Activated T-cell treated with anti-CD3 and anti-CD28 coated beads, Interleukin-2, amount 50 U/mL, for 72 hours (primary cell): ENCODE results near the gene CRIM1. TPM values are rescaled to one million over a fixed set of nuclear protein-coding genes. Genes with fewer than 3 reads are reported as not detected.

Experiments used
- ATAC-seq, 2 donors: fragments of 150-1000 bp; cut with Tn5 transposase; replicated peaks in 1 of 2; 2 replicates each; pipeline ENCODE4 v1.10.0; 2021; ENCODE audit warnings: moderate library complexity in 2 of 2, mild to moderate bottlenecking in 1 of 2
- DNase-seq, 2 donors: peaks; one replicate each; pipeline ENCODE4 v3.0.0; 2021 to 2022; ENCODE audit warnings: mixed read lengths in 1 of 2
- H3K27ac Mint-ChIP-seq: one replicate; pipeline ENCODE4 v1.8.0; 2022; ENCODE audit warnings: mild to moderate bottlenecking, moderate library complexity, mixed read lengths
- H3K27me3 Mint-ChIP-seq: one replicate; pipeline ENCODE4 v1.8.0; 2022; ENCODE audit warnings: low read depth, mixed read lengths
- H3K36me3 Mint-ChIP-seq, 2 donors: one replicate each; pipeline ENCODE4 v1.8.0; 2022; ENCODE audit warnings: mixed read lengths in 2 of 2, mild to moderate bottlenecking in 1 of 2; ENCODE audit not compliant: insufficient read depth in 2 of 2
- H3K4me1 Mint-ChIP-seq: one replicate; pipeline ENCODE4 v1.8.0; 2022; ENCODE audit warnings: low read depth, mixed read lengths
- H3K4me3 Mint-ChIP-seq, 2 donors: one replicate each; pipeline ENCODE4 v1.8.0; 2022; ENCODE audit warnings: mild to moderate bottlenecking in 2 of 2, mixed read lengths in 2 of 2, moderate library complexity in 2 of 2
- H3K9me3 Mint-ChIP-seq, 2 donors: one replicate each; pipeline ENCODE4 v1.8.0; 2022; ENCODE audit warnings: mixed read lengths in 2 of 2
- total RNA-seq, 2 donors: library from RNA; stranded (reverse); gene quantifications; one replicate each; pipeline ENCODE4 v1.2.3, GENCODE V29; 2022

CRIM1 gene
- total RNA-seq, 2 donors from 2014 or later, result 2.6 to 3.3 TPM

GRCh38 chr2:36556842-36557241, 201.3 kb downstream of the CRIM1 start:
- Mint-ChIP-seq H3K36me3 (peaks cover 2 to 16% of the 10 kb centered on the region in 2 donors), H3K9me3 (no peaks in the 10 kb centered on the region), H3K4me3 (no peak overlapping the region), H3K4me1 (peaks cover 5% of the 10 kb centered on the region), H3K27me3 (no peaks in the 10 kb centered on the region), H3K27ac (no peak overlapping the region)
- DNase-seq (no peak), ATAC-seq (no peak)

- Mint-ChIP-seq H3K36me3 (peaks cover 2 to 13% of the 10 kb centered on the region in 2 donors), H3K27ac (no peak overlapping the region)
Measured at GRCh38 chr2:36559221-36559942, 203.8 kb downstream of the CRIM1 start.

GRCh38 chr2:36560726-36561125, 205.1 kb downstream of the CRIM1 start:
- DNase-seq (no peak), ATAC-seq (no peak)
- H3K9me3 Mint-ChIP-seq, result no peaks in the 10 kb centered on the region
- H3K27me3 Mint-ChIP-seq, result no peaks in the 10 kb centered on the region
- H3K27ac Mint-ChIP-seq, result no peak overlapping the region
- H3K4me3 Mint-ChIP-seq, result no peak overlapping the region
- H3K36me3 Mint-ChIP-seq, result peaks cover 2 to 7% of the 10 kb centered on the region in 2 donors
- H3K4me1 Mint-ChIP-seq, result peaks cover 12% of the 10 kb centered on the region

More at GRCh38 chr2:36559221-36559942, 203.8 kb downstream of the CRIM1 start:
- ATAC-seq (no peak), DNase-seq (no peak)
- Mint-ChIP-seq H3K4me1 (peaks cover 12% of the 10 kb centered on the region), H3K9me3 (no peaks in the 10 kb centered on the region), H3K27me3 (no peaks in the 10 kb centered on the region), H3K4me3 (no peak overlapping the region)

- H3K4me3 Mint-ChIP-seq, result no peak overlapping the region
- no peaks in the 10 kb centered on the region for H3K9me3 Mint-ChIP-seq
- H3K4me1 Mint-ChIP-seq, result peaks cover 12% of the 10 kb centered on the region
- peaks cover 2 to 9% of the 10 kb centered on the region in 2 donors for H3K36me3 Mint-ChIP-seq
- ATAC-seq (no peak), DNase-seq (no peak)
- H3K27me3 Mint-ChIP-seq, result no peaks in the 10 kb centered on the region
- H3K27ac Mint-ChIP-seq, result no peak overlapping the region
Measured at GRCh38 chr2:36561237-36561944, 205.8 kb downstream of the CRIM1 start.

GRCh38 chr2:36562240-36562639, 206.7 kb downstream of the CRIM1 start:
- peaks cover 12% of the 10 kb centered on the region for H3K4me1 Mint-ChIP-seq
- no peak overlapping the region for H3K4me3 Mint-ChIP-seq
- no peaks in the 10 kb centered on the region for H3K27me3 Mint-ChIP-seq
- ATAC-seq, result no peak
- H3K9me3 Mint-ChIP-seq, result no peaks in the 10 kb centered on the region
- H3K36me3 Mint-ChIP-seq, result peaks cover 2 to 9% of the 10 kb centered on the region in 2 donors
- DNase-seq, result no peak
- no peak overlapping the region for H3K27ac Mint-ChIP-seq

- ATAC-seq (no peak), DNase-seq (no peak)
- Mint-ChIP-seq H3K4me1 (peaks cover 12% of the 10 kb centered on the region), H3K9me3 (no peaks in the 10 kb centered on the region), H3K4me3 (no peak overlapping the region), H3K36me3 (peaks cover 2 to 9% of the 10 kb centered on the region in 2 donors), H3K27me3 (no peaks in the 10 kb centered on the region), H3K27ac (no peak overlapping the region)
Measured at GRCh38 chr2:36562973-36563532, 207.5 kb downstream of the CRIM1 start.

- peaks cover 12% of the 10 kb centered on the region for H3K4me1 Mint-ChIP-seq
- H3K27ac Mint-ChIP-seq, result no peak overlapping the region
- H3K9me3 Mint-ChIP-seq, result no peaks in the 10 kb centered on the region
- ATAC-seq (no peak), DNase-seq (no peak)
- no peaks in the 10 kb centered on the region for H3K27me3 Mint-ChIP-seq
- peaks cover 2 to 9% of the 10 kb centered on the region in 2 donors for H3K36me3 Mint-ChIP-seq
- H3K4me3 Mint-ChIP-seq, result no peak overlapping the region
Measured at GRCh38 chr2:36564377-36564930, 208.9 kb downstream of the CRIM1 start.

- Mint-ChIP-seq H3K27ac (peak overlapping the region; percentile 36), H3K27me3 (no peaks in the 10 kb centered on the region), H3K36me3 (peaks cover 2 to 4% of the 10 kb centered on the region in 2 donors), H3K4me1 (peaks cover 12% of the 10 kb centered on the region), H3K4me3 (no peak overlapping the region), H3K9me3 (no peaks in the 10 kb centered on the region)
- DNase-seq, result no peak
- ATAC-seq, result no peak
Measured at GRCh38 chr2:36565712-36566111, 210.1 kb downstream of the CRIM1 start.

- ATAC-seq (no peak), DNase-seq (no peak)
- Mint-ChIP-seq H3K9me3 (no peaks in the 10 kb centered on the region), H3K36me3 (peaks cover 2 to 4% of the 10 kb centered on the region in 2 donors), H3K27me3 (no peaks in the 10 kb centered on the region), H3K4me1 (peaks cover 7% of the 10 kb centered on the region), H3K4me3 (no peak overlapping the region), H3K27ac (peak overlapping the region; percentile 32)
Measured at GRCh38 chr2:36566887-36567286, 211.3 kb downstream of the CRIM1 start.

- Mint-ChIP-seq H3K27me3 (no peaks in the 10 kb centered on the region), H3K4me1 (peaks cover 7% of the 10 kb centered on the region), H3K4me3 (no peak overlapping the region), H3K9me3 (no peaks in the 10 kb centered on the region), H3K36me3 (peaks cover 2 to 4% of the 10 kb centered on the region in 2 donors), H3K27ac (no peak overlapping the region)
- ATAC-seq, result no peak
- DNase-seq, result no peak
Measured at GRCh38 chr2:36567711-36568408, 212.3 kb downstream of the CRIM1 start.

- DNase-seq (no peak), ATAC-seq (no peak)
- Mint-ChIP-seq H3K4me3 (no peak overlapping the region), H3K9me3 (no peaks in the 10 kb centered on the region), H3K4me1 (peaks cover 1% of the 10 kb centered on the region), H3K27ac (no peak overlapping the region), H3K36me3 (peaks cover 2 to 4% of the 10 kb centered on the region in 2 donors), H3K27me3 (no peaks in the 10 kb centered on the region)
Measured at GRCh38 chr2:36568516-36569246, 213.1 kb downstream of the CRIM1 start.

GRCh38 chr2:36569267-36569856, 213.8 kb downstream of the CRIM1 start:
- Mint-ChIP-seq H3K27me3 (no peaks in the 10 kb centered on the region), H3K27ac (peak overlapping the region; percentile 30), H3K9me3 (no peaks in the 10 kb centered on the region), H3K36me3 (peaks cover 3 to 4% of the 10 kb centered on the region in 2 donors), H3K4me1 (no peaks in the 10 kb centered on the region), H3K4me3 (no peak overlapping the region)
- ATAC-seq (no peak), DNase-seq (no peak)
